NCI-H510A treated with DMSO at 0.1 percent for 48 hours (cell line): Measurements from ENCODE around the gene PLXNA2.

Experiments
- DNase-seq: peaks from one replicate; lab custom pipeline; 2025; lab: John Stamatoyannopoulos, UW

The PLXNA2 gene

DNA sequence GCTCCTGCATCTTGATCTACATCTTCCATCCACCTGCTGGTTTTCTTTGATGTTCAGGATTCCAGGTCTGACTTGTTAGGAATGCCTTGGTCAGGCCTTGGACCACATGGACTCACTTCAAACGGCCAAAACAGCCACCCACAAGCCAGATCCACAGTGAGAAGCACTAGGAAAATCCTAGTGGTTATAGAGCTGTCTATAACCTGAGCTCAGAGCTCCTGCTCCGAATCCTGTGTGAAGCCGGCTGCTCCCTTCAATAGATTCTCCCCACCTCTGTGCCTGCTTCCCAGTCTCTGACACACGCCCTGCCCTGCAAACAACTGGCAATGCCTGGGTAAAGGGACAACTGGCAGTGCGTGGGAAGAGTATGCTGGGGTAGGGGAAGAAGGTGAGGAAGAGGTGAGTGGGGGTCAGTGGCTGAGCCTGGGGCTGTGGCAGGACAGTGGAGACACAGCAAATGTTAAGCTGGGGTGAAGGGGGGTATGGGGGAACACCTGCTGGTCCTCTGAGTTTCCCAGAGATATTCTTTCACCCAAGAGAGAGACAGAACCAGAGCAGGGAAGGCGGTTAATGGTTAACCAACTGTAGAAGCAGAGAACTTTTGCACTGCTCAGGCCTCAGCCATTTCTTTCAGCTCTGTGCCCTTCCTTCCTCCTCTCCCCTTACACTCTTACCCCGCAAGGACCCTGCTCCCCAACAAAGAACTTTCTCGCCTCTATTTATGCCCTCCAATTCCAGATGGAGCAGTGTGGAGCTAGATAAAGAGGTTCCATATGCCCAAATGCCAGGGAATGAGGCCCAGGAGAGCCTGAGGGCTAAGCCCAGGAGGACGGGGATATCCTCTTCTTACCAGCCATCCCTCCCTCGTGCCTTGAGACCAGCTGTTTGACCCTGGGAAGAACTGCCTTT is 4.5 kb downstream of the PLXNA2 start:
- DNase-seq, result no peak

DNA sequence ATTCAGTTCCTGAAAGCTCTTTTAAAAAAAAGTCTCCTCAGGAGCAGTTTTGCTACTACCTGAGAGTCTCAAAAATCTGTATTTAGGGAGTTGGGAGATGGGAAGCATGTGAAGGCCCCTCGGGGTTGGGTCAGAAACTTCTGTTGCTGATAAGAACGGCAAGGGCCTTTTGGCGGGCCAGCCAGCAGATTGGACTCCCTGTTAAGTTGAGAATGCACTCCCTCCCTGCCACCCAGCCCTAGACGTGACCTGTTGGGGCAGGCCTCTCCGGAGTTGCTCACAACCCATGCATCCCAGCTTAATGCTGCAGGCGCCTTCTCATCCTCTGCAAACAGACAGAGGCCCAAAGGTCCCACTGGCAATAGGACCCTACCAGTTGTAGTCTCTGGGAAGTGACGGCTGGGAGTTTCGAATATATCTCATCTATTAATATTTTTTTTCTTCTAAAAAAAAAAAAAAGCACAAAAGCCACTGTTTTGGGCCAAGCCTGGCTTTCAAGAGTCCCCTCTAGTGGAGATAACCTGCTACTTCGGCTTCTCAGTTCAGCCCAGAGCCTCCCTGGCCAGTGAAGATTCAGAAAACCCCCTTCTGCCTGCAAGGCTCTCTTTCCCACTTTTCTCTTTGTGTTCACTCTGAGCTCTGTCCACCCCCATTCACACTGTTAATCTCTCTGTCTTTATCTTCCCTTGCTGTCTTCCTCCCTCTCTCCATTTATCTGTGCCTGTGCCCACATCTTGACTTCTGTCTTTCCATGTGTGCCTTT is 5.3 kb downstream of the PLXNA2 start:
- DNase-seq, result peak; percentile 62

DNA sequence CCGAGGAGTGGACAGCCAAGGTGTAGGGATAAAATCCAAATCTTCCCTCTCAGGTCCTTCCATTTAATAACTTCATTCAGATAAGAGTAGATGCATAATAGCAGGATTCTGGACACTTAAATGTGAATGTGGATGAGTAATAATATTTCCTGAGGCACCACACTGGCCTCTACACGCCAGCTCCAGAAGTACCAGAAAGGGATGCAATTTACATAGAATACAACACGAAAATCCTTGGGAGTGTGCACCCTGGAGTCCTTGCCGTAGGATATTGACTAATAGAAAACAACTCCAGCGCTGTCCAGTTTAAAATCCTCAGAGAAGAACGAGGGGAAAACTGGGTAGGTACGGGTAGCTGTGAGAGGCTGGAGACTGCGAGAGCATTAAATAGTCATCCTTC is 6.9 kb downstream of the PLXNA2 start:
- DNase-seq, result no peak

DNA sequence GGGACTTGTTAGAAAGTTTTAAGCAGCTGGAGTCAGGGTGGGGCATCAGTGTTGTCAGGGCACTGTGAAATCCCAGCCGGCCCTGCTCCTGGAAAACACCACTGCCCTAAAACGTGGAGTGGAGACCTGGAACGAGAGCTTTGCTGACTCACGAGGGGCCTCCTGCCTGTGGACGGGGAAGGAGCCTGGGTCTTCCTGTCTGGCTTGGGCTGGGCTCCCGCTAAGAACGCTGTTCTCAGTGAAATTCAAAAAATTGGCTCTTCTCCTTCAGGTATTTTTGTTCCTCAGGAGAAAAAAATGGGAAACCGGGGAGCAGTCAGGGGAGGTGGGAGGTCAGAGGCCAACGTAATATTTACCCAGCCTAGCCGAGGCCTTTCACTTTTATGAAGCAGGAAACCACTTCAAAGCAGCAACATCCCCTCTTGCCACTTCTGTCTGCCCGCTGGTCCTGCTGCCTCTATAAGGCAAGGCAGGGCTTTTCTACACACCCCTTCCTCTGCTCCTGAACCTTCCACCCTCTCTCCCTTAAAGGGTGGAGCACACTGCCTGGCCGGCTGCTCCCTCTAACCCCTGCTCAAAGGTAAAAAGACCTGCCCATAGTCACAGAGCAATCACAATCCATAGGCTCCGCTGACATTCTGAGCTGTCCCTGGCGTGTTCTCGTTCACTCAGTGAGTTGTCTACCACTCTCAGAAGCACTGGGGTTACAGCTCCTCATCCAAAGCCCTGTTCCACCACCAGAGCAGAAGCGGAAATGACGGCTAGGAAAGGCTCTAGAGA is 8.0 kb downstream of the PLXNA2 start:
- DNase-seq, result peak; percentile 63

DNA sequence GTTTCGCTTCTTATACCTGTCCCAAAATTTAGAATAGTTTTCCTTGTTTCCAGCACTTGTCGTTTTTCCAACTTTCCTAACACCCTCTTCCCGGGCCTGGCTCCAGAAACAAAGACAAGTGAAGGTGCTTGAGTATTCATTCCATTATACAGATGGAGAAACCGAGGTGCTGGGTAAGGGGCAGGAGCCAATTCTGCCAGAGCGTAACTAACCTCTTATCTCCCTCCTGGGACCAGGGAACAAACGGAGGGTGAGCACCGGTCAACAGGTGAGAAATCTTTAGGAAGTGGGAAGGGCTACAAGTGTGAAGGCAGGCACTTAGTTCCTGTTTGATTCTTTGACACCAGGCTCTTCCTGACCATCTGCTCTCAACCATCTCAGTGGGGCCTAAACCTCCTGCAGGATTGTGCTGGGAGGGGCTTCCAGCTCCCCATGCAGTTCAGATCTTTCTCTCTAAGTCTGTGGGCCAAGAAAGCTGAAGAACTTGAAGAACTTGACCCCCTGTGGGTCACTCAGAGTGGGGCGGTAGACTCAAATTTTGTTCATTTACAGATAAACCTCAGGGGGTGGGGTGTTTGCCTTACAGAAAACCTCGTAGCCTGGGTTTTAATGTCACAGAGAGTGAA is 8.7 kb downstream of the PLXNA2 start:
- no peak for DNase-seq

DNA sequence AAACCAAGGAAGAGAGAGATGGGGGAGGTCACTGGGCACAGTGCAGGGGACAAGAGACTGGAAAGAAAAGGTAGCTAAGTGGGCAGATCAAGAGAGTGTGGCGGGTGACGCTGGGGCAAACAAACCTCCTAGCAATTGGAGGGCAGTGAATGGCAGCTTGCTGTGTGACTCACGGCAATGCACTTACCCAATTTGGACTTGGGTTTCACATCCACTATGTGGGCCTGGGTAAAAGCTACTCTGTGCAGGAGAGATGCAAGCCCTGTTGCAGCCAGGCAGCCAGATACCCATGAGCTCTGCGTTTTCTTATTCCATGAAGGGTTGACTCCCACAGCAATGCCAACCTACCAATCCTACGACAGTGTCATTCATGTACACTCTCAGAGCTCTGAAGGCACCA is 9.5 kb downstream of the PLXNA2 start:
- no peak for DNase-seq

DNA sequence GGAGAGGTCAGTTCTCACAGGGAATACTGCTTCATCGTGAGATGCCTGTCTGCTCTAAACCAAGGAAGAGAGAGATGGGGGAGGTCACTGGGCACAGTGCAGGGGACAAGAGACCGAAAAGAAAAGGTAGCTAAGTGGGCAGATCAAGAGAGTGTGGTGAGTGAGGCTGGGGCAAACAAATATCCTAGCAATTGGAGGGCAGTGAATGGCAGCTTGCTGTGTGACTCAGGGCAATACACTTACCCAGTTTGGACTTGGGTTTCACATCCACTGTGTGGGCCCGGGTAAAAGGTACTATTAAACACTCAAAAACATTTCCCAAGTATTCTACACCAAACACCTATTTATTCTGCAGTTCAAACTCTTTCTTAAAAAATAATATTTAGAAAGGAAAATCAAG is 10.2 kb downstream of the PLXNA2 start:
- peak; percentile 75 for DNase-seq

DNA sequence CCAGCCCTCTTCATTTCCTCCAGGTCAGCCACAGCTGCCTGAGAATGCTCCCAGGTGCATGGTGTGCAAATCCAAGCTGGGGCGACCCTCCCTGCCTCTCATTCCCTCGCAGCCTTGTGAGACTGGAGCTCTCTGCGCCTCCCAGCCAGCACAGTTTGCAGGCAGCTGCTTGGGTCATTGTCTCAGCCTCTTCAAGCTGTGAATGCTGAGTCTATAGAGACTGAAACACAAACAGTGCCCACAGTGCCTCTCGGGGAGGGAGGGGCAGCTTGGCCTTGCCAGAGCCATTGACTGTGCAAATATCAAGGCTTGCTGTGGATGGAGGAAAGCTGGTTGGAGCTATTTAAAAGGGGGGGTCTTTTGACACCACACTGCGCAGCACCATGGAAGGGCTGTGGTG is 10.6 kb downstream of the PLXNA2 start:
- DNase-seq, result peak; percentile 89

DNA sequence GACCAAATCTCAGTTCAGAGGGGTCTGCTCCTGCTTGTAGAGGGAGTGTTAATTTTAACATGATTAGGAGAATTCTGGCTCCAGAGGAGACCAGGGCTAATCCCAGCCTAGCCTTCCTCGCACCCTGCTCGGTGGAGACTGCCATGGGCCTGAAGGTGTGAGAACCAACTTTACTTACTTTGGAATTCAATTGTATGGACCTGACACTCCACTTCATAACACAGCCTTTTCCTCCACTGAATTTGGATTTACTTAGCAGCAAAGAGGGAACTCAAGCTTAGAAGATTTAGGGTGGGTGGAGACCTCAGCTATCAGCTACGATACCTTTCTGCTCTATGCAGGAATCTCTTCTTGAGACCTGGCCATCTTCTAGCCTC is 11.5 kb downstream of the PLXNA2 start:
- no peak for DNase-seq

DNA sequence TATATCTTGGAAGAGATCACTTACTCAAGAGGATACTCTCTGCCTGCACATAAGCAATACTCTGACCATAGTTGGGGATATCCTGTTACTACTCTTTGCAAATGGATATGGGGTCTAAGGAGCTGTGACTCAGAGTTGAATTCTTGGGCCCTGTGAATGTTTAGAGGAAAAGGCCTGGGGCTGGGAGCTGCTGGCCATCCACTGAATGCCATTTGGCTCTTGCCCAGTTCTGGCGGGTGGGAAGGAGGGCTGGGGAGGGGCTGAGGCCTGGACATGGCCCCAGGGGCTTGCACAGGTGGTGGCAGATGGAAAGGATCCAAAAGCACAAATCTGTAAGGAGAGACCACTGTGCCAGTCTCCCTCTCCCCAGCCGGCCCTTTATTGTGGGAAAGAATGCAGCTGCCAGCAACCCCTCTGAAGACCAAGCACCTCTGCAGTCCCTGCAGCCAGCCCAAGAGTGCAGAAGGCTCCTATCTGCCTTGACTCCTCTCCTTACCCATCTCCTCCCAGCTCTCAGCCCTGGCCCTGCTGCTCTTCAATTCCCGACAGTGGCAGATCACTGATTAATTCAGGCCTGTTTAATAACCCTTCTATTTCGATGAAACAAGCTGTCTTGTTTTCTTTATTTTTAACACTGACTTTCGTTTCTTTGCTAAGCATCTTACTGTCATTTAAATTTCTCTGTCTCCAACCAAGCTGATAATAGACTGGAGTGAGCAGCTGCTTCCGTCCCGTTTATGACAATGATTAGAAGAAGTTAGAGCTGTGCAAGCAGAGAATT is 12.1 kb downstream of the PLXNA2 start:
- DNase-seq, result no peak

DNA sequence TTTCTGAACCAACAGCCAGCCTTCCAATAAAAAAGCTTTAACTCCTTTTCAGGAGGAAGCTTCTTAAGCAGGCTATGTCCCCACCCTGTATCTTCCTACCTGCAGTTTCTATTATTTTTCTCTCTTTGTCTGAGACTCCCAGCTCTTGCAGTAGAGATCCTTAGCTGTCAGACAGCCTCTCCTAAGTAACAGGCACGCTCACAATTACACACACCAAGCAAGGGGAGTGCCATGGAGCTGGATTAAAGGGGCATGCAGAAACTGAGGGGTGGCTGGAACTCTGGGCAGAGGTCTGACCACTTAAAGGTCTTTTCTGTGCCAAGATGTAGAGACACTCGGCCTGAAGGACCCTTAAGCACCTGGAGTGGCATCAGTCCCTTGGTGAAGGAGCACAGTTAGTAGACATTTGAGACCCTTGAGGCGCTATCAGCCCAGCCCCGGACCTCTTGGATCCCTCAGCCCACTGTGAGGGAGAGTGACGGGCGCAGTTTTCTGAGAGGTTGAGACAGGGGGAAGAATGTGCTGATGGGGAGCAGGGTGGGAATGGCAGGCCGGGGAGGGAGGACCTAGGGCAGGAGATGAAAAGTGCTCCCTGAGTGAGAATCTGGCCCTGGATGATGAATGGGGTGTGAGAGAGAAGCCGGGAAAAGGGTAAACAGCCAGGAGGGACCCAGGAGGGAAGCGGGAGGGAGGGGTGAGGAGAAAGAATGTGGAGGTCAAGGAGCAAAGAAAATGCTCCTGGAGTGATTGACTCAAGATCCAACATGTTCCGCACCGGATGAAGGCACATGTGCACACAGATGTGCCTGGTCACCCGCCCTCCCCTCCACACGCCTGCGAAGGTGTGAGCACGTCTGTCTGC is 13.3 kb downstream of the PLXNA2 start:
- DNase-seq, result no peak

DNA sequence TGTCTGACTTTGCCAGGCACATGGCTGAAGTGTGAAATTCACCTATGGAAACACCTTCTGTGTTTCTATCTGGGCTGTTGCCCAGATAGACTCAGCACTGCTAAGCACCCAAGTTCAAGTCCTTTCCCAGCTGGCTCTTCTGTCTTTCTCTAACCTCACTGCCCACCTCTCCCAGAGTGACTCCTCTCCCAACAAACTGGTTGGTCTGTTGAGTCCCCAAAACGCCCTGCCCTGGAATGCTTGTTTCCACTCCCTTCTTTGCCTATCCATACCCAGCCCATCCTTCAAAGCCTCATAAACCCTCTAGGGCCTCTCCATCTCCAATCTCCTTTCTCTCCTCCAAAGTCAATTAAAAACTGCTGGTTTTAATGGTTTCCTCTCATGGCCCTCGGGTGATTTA is 15.6 kb downstream of the PLXNA2 start:
- DNase-seq, result no peak

DNA sequence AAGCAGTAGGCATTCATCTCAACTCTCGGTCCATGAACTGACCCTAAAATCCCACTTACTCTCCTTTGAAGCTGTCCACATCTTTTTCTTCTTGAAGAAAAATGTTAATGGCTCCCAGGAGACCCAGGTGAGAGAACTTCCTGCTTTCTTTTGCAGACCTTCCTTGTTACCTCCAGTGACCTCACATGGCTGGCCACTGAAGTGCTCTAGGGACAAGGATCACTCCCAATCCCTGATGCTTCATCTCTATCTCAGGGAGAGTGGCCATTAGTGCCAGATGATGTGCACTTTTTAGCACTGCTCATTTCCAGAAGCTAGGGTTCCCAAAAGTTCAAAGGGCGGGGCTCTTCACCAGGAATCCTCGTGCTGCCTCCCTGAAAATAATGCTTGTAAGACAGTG is 16.2 kb downstream of the PLXNA2 start:
- no peak for DNase-seq

DNA sequence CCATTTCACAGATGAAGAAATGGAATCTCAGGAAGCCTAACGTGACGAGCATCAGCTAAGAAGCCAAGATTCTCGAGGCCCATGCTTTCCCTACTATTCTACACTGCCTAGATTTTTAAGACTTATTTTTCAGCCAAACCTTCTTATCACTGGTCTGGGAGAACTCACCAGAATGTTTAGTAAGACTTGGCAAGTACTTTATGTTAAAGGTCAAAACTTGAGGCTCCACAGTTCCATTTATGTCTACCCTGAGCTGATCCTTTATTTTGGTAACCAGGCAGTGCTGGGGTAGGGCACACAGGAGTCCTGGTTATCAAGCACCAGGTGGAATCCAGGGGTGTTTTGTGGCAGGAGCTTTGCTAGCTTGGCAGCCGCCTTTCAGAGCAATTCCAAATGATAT is 16.8 kb downstream of the PLXNA2 start:
- no peak for DNase-seq

DNA sequence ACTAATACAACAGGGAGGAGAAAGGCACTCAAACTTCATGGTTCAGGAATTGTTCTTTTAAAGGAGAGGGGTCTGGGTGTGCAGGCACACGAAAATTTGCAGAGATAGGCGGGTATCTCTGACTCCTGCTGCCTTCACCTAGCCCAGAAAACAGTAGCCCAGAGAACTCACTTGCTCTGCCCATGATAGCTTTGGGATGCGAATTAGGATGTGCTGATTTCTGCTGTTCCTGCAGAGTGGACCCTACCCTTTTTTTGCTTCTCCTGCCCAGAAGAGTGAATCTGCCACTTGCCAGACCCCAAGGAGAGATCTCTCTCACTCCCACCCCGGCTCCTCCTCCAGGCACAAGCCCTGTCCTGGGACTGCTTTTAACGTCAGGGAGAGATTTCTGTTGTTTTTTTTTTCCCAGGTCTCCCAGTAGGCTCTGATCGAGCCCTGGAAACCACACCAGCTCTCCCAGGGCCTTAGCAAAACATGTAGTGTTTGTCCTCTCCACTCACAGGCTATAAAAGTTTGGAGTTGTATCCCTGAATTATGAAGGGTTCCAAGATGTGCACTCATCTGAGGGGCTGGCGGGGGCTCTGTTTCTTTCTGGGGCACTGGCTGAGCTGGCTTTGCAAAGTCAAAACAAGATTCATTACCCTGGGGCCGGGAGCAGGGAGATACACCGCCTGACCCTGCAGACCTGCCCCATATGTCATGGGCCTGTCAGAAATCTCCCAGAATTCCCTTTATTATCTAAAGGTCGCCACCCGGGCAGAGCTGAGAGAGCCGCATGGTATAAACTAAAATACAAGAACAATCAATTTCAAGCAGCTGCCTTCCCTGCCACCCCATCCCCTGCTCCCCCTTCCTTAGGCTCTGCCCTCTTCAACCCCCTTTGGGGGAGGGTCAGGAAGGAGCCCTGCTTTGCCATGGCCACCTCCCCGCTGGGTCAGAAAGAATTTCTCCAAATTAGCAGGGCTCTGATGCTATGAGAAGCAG is 17.9 kb downstream of the PLXNA2 start:
- DNase-seq, result no peak

DNA sequence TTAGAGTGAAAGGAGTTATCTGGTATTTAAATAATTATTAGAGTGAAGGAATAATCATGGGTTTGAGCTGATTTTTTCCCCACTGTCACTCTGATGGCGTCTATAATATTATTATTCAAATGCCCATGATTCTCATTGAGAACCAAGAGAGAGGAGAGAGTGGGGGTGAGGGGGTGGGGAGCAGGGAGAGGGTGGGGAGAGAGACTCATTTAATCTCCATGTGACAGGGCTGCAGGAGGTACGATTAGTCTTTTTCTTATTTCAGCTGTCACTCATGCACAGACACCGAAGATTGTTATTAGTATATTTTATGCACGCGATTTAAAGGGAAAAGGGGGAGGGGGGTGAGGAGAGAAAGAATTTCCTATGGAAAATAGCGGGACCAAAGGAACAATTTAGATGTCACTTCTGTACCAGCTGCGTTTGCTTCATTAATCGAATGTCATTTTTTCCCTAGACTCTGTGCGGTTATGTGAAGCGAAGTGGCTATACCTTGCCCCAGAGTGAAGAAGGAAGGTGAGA is 19.9 kb downstream of the PLXNA2 start:
- no peak for DNase-seq

DNA sequence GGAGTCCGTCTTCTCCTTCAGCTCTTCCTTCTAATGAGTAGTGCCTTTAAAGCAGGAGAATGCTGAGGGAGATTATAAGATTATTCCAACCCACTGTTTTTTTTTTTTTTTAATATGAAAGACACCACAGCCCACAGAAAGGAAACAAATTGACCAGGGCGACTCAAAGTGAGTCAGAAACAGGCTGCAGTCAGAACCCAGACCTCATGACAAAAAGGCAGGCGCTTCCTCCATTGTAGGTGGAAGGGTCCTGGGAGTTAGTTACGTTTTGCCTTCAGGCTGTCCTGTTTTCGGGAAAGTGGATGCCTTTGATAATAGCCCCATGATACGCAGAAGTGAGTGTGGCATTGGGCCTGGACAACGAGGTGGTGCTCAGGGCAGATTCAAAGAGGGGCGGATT is 21.0 kb downstream of the PLXNA2 start:
- no peak for DNase-seq

DNA sequence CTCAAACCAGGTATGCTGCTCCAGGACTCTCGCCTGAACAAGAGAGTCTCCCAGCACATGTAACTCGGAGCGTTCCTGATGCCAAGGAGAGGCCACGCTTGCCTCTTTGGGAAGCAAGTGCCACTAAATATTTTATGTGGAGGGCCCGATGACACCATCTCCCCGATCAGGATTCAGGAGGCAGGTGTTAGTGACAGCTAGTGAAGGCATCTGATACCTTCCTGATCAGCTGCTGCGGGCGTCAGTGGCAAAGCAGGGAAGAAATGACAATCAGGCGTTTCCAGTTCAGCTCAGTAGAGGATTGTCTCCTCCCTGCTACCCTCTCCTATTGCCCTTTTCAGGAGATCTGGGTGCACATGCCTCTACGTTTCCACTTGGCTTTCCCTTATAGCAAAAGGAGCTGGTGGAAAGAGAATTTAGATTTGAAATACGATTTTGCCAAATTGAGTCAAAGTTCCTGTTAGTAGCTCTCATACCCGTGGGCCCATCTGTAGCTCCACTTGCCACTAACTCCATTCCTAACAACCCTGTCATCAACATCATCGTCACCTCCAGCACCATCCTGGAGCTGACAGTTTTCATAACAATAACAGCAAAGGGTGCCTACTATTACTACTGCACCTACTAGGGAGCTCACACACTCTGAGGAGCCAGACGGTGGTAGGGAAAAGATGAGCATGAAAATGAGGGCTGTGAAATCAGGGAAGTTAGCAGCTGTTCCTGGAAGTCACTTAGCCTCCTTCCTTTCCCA is 21.6 kb downstream of the PLXNA2 start:
- peak; percentile 18 for DNase-seq
